GM12875 (cell line): ENCODE measurements around the gene ZNF19.

Experiments used
- H3K4me3 ChIP-seq: one replicate; pipeline ENCODE4 v1.5.1; 2011; ENCODE audit warnings: low read depth, low read length, control low read depth
- CTCF ChIP-seq: IDR thresholded peaks from 2 replicates; pipeline ENCODE4 v1.5.1; 2011; ENCODE audit warnings: low read depth, mild to moderate bottlenecking, control low read depth, inconsistent platforms, low read length, moderate library complexity, borderline replicate concordance; ENCODE audit not compliant: insufficient read depth

Gene ZNF19

GRCh38 chr16:71460941-71461340 is 28.2 kb downstream of the ZNF19 start:
- no peak overlapping the region for H3K4me3 ChIP-seq

GRCh38 chr16:71460236-71460635 is 28.9 kb downstream of the ZNF19 start:
- H3K4me3 ChIP-seq, result no peak overlapping the region
- no peak for TF ChIP-seq CTCF

More at GRCh38 chr16:71460941-71461340, 28.2 kb downstream of the ZNF19 start:
- no peak for TF ChIP-seq CTCF

GRCh38 chr16:71459510-71459909 is 29.6 kb downstream of the ZNF19 start:
- no peak overlapping the region for H3K4me3 ChIP-seq
- no peak for TF ChIP-seq CTCF

- no peak overlapping the region for H3K4me3 ChIP-seq
- TF ChIP-seq CTCF, result no peak
Observed at GRCh38 chr16:71456801-71457200, 32.3 kb downstream of the ZNF19 start.

GRCh38 chr16:71453036-71453435 is 36.1 kb downstream of the ZNF19 start:
- no peak for TF ChIP-seq CTCF
- no peak overlapping the region for H3K4me3 ChIP-seq

- H3K4me3 ChIP-seq, result no peak overlapping the region
- TF ChIP-seq CTCF, result no peak
Observed at GRCh38 chr16:71449020-71449419, 40.1 kb downstream of the ZNF19 start.

- H3K4me3 ChIP-seq, result no peak overlapping the region
- no peak for TF ChIP-seq CTCF
Observed at GRCh38 chr16:71448274-71448866, 40.8 kb downstream of the ZNF19 start.
